Activated CD8-positive, alpha-beta memory T cell treated with anti-CD3 and anti-CD28 coated beads for 48 hours (primary cell): ENCODE results near the gene RAB3B.

ENCODE experiments used
- DNase-seq, 3 experiments: peaks; one replicate each; pipeline ENCODE4 v3.0.0-alpha.2; 2020; ENCODE audit warnings: low read depth in 2 of 3, low spot score in 2 of 3

The RAB3B gene

GRCh38 chr1:51957618-51958017 lies 32.9 kb downstream of the RAB3B start:
- DNase-seq, result no peak

GRCh38 chr1:51956528-51957509 lies 33.7 kb downstream of the RAB3B start:
- DNase-seq, result no peak

- no peak for DNase-seq
Observed at GRCh38 chr1:51955797-51956527, 34.5 kb downstream of the RAB3B start.

- DNase-seq, result no peak
Observed at GRCh38 chr1:51954783-51955182, 35.7 kb downstream of the RAB3B start.

- no peak for DNase-seq
Observed at GRCh38 chr1:51953079-51953478, 37.4 kb downstream of the RAB3B start.

GRCh38 chr1:51952638-51953037 lies 37.9 kb downstream of the RAB3B start:
- DNase-seq, result no peak

- DNase-seq, result no peak
Observed at GRCh38 chr1:51950701-51951100, 39.8 kb downstream of the RAB3B start.

- no peak for DNase-seq
Observed at GRCh38 chr1:51949014-51949702, 41.3 kb downstream of the RAB3B start.

- no peak for DNase-seq
Observed at GRCh38 chr1:51948491-51948915, 42.0 kb downstream of the RAB3B start.

- DNase-seq, result no peak
Observed at GRCh38 chr1:51946300-51946699, 44.2 kb downstream of the RAB3B start.

GRCh38 chr1:51945591-51945990 lies 44.9 kb downstream of the RAB3B start:
- DNase-seq, result no peak

- DNase-seq, result no peak
Observed at GRCh38 chr1:51942281-51942680, 48.2 kb downstream of the RAB3B start.

GRCh38 chr1:51941528-51941927 lies 49.0 kb downstream of the RAB3B start:
- DNase-seq, result no peak

- DNase-seq, result no peak
Observed at GRCh38 chr1:51937112-51937511, 53.4 kb downstream of the RAB3B start.

GRCh38 chr1:51936531-51936930 lies 54.0 kb downstream of the RAB3B start:
- no peak for DNase-seq

GRCh38 chr1:51933344-51933743 lies 57.2 kb downstream of the RAB3B start:
- DNase-seq, result no peak

- DNase-seq, result no peak
Observed at GRCh38 chr1:51930329-51930728, 60.2 kb downstream of the RAB3B start.

GRCh38 chr1:51928896-51929295 lies 61.6 kb downstream of the RAB3B start:
- DNase-seq, result no peak

- DNase-seq, result no peak
Observed at GRCh38 chr1:51927029-51927428, 63.5 kb downstream of the RAB3B start.

- DNase-seq, result no peak
Observed at GRCh38 chr1:51926171-51926812, 64.2 kb downstream of the RAB3B start.

- DNase-seq, result peak in 1 of 3 experiments; percentile 1
Observed at GRCh38 chr1:51924455-51924854, 66.0 kb downstream of the RAB3B start.
